GM12865 (cell line): ENCODE results near the gene TPD52L2.

Experiments
- DNase-seq: peaks from one replicate; pipeline ENCODE4 v3.0.0; 2010; ENCODE audit warnings: low read depth
- H3K4me3 ChIP-seq: 2 replicates; pipeline ENCODE4 v1.5.1; 2011; ENCODE audit warnings: mild to moderate bottlenecking, low read depth, low read length, control low read depth
- TF ChIP-seq, protein P1 (sequence below): IDR thresholded peaks from 2 replicates; pipeline ENCODE4 v1.5.1; 2011; ENCODE audit warnings: low read length, control low read depth, low read depth, inconsistent platforms; ENCODE audit not compliant: insufficient read depth; ENCODE audit errors: missing control alignments

The TPD52L2 gene

DNA sequence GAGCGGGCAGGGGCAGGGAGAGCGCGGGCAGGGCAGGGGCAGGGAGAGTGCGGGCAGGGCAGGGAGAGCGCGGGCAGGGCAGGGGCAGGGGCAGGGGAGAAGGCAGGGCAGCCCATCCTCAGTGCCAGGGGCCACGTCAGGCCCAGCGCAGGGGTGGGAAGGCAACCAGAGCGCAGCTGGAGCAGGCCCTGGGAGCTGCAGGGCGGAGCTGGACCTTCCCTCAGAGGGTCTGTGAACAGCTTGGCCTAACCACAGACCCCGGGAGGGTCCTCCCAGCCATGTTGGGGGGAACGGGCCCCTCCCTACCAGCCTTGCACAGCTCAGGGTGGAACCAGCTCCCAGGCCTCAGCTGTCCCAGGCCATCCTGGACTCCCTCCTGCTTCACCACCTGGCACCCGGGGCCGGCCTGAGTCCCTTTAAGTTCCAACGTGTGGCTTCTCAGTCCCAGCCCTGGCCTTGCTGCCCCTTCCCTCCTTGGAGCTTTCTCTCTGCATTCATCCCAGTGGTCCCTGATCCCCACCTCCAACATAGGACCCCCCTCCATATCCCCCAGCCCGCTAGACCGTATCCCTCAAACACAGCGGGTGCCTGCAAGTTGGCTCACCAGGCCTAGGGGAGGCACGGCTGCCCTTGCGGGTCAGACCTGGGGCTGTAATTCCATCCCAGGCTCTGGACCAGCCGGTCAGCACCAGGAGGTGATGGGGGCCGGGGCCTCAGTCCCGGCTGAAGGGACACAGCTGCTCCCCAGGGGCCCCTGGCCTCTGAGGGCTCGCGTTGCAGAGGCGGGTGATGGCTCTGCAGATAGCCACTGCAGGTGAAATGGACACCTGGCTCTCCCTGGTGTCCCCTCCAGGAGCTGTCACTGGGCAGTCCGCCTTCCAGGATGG, 28.4 kb upstream of the TPD52L2 start:
- H3K4me3 ChIP-seq: no peak overlapping the region
- TF ChIP-seq, protein P1, sequence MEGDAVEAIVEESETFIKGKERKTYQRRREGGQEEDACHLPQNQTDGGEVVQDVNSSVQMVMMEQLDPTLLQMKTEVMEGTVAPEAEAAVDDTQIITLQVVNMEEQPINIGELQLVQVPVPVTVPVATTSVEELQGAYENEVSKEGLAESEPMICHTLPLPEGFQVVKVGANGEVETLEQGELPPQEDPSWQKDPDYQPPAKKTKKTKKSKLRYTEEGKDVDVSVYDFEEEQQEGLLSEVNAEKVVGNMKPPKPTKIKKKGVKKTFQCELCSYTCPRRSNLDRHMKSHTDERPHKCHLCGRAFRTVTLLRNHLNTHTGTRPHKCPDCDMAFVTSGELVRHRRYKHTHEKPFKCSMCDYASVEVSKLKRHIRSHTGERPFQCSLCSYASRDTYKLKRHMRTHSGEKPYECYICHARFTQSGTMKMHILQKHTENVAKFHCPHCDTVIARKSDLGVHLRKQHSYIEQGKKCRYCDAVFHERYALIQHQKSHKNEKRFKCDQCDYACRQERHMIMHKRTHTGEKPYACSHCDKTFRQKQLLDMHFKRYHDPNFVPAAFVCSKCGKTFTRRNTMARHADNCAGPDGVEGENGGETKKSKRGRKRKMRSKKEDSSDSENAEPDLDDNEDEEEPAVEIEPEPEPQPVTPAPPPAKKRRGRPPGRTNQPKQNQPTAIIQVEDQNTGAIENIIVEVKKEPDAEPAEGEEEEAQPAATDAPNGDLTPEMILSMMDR: no peak
- no peak for DNase-seq

DNA sequence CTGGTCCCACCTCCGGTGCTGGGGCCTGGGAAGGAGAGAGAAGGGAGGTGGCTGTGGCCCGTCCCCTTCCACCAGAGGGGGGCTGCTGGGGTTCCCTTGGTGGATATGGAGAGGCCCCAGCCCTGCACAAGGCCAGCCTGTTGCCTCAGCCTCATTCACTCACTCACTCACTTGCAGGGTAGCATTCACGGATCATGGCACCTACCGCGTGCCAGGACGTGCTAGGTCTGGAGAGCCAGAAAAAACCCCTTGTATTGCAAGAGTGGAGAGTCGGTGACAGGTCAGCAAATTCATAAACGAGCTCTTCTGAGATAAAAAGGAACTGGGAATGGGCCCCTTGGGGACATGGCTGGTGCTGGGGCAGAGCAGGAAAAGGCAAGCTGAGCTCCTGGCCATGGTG, 27.6 kb upstream of the TPD52L2 start:
- H3K4me3 ChIP-seq: no peak overlapping the region
- DNase-seq: no peak
- TF ChIP-seq, protein P1: no peak

DNA sequence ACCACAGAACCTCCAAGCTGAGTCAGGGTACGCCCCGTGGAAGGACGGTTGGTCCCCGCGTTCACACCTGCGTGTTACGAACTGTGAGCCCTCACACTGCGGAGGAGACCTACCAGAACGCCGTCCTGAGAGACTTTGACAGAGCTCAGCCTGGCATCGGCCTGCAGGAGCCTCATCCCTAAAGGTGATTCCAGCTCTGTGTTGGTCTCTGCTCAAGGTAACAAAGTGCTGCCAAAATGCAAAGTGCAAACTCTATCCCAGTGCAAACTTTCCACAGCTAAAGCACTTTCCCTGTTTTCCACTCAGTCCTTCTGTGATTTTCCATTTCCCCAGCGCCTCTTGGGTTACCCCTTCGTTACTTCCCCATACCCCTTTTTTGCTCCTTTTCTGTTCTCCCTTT, 25.4 kb upstream of the TPD52L2 start:
- TF ChIP-seq, protein P1: no peak
- no peak for DNase-seq

DNA sequence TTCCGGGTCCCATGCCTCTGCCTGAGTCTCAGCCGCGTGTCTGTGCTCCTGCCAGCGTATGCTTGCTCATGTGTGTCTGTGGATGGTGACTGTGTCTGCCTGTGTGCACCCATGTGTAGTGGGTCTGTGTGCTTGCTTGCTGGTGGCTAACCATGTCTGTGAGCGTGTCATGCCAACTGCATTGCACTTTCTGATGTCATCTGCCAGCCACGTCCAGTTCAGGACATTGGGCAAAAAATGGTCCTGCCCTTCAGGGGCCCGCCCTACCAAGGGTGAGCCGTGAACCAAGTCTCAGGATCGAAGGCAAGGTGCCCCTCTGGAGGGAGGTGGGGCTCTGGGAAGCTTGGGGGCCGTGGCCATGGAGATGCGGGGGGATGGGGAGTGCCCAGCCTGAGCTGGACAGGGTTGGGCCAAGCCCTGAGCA, 24.7 kb upstream of the TPD52L2 start:
- DNase-seq: no peak
- no peak overlapping the region for H3K4me3 ChIP-seq
- TF ChIP-seq, protein P1: no peak

More for the DNA sequence above, 25.4 kb upstream of the TPD52L2 start:
- H3K4me3 ChIP-seq: no peak overlapping the region

DNA sequence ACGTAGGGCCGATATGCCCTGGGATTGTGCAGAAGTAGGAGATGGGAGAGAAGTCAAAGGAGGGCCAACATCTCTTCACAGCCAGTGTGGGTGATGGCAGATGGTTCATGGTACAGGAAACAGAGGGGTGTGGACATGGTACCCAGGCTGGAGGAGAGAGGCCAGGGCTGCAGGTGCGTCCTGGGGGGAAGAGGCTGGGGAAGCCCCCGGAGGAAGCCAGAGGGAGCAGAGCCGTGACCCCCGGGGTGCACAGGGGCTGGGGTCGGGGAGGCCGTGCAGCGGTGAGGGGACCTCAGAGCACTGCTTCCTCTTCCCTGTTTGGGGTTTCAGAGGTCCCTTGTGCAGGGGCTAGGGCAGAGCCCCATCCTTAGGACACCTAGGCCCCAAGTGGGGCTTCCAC, 22.8 kb upstream of the TPD52L2 start:
- DNase-seq: no peak
- TF ChIP-seq, protein P1: no peak
- no peak overlapping the region for H3K4me3 ChIP-seq

DNA sequence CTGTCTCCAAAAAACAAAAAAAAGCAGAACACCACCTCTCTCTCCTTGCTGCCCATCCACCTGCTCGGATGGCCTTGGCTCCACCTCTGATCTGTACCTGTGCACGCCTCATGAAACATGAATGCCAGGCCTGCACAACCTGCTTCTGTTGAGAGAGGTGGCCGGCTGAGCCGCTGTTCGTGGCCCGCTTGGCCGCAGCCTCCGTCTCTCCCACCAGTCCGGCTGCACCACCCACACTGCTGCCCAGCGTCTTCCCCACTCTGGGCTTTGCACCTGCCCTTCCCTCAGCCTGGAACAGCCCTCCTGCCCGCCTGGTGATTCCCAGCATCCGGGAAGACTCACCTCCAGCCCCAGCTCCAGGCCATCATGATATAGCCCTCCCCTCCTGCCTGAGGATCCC, 21.8 kb upstream of the TPD52L2 start:
- TF ChIP-seq, protein P1: no peak
- no peak for DNase-seq
- H3K4me3 ChIP-seq: no peak overlapping the region

DNA sequence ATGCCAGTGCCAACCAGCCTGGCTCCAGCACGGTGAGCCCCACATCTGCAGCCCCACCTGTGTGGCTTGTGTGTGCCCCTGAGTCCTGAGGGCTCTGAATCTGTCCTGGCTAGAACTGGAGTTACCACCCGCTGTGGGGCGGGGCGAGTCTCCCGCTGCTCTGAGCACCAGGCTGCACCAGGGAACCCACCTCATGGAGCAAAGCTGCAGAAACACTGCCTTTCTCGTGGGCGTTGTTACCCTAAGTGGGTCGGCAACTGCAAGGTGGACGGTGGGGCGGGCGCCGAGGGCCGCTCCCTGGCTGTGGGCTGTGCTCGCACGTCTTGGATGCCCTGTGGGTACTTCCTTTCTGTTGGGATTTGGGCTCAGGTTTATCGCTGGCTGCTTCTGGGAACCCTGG, 21.3 kb upstream of the TPD52L2 start:
- TF ChIP-seq, protein P1: no peak
- H3K4me3 ChIP-seq: no peak overlapping the region
- DNase-seq: no peak
